Activated CD8-positive, alpha-beta memory T cell treated with anti-CD3 and anti-CD28 coated beads for 36 hours (primary cell): ENCODE measurements around the gene SCP2D1. TPM values are rescaled to one million over a fixed set of nuclear protein-coding genes. Genes with fewer than 3 reads are reported as not detected.

Experiments
- CTCF ChIA-PET: fragments of 350-600 bp; sonication (Branson Sonifier 250); formaldehyde crosslinking; loops from one replicate; lab custom pipeline; 2021; ENCODE audit warnings: antibody characterized with exemption; lab: Charles Lee
- POLR2A ChIA-PET: fragments of 350-600 bp; sonication (Branson Sonifier 250); formaldehyde crosslinking; loops from one replicate; lab custom pipeline; 2021; ENCODE audit warnings: antibody characterized with exemption; lab: Charles Lee
- total RNA-seq, 2 experiments: library from RNA; stranded (reverse); gene quantifications; one replicate each; pipeline ENCODE4 v1.2.3, GENCODE V29; 2021

The SCP2D1 gene
- total RNA-seq, 2 experiments from 2014 or later, result not detected

DNA sequence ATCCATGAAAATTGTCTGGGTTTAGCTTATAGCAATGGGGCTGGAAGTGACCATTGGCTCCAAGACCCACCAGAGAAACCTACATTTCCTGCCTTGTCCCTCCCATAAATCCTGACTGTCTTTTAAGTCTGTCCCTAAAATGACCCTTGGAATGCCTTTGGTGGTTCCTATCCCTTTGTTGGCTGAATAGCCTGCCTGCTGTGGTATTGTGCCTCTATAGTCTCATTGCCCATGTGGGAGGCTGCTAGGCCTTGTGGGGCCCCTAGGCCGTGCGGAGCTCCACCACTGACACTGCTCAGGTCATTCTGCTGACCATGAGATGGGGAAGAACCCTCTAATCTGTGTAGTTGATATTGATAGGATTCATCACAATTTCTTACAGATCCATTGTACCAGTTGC, 43.3 kb downstream of the SCP2D1 start:
- ChIA-PET CTCF (no interaction called here), POLR2A (no interaction called here)

DNA sequence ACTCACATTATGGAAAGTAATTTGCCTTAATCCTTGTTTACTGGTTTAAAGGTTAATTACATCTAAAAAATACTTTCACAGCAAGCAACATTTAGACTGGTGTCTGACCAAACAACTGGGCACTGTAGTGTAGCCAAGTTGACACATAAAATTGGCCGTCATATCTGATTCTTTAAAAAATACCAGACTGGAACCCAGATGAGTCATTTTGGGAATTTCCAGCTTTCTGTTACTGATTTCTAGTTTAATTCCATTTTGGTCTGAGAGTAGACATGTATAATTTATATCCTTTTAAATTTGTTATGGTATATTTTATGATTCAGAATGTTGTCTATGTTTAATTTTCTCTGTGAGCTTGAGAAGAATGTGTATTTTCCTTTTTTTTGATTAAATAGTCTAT, 44.1 kb downstream of the SCP2D1 start:
- POLR2A ChIA-PET, result no interaction called here
- CTCF ChIA-PET, result no interaction called here

DNA sequence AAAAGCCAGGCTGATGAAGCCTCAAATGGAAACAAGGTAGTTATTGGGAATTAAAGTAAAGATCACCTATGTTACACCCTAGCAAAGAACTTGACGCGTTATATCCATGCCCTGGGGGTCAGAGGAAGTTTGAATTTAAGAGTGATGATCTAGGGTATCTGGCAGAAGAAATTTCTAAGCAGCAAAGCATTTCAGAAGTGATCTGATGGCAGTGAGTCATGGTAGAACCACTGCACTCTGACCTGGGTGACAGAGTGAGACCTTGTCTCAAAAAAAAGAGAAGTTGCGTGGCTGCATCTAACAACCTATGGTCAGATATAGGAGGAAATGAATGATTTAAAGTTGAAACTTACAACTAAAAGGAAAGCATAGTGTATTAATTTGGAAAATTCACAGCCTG, 45.2 kb downstream of the SCP2D1 start:
- ChIA-PET CTCF (no interaction called here), POLR2A (no interaction called here)

Other genes starting within 250 kb of the SCP2D1 start
- 10 to 100 TPM; 43.9 to 54.2 TPM for gene SMIM26, start 246.4 kb upstream of the SCP2D1 start, total RNA-seq
- gene DTD1, start 225.7 kb upstream of the SCP2D1 start, total RNA-seq, result 10 to 100 TPM; 59.2 to 62.6 TPM